GM21576 (cell line): ENCODE results near the gene PDE1A.
"Not testable (repeated sequence)": the region's sequence is repeated elsewhere in the genome, so short reads cannot be mapped to it uniquely, and the experiment has no call there.

ENCODE experiments used
- ATAC-seq: cut with Tn5 transposase; IDR thresholded peaks from one replicate; pipeline ENCODE4 v1.9.1; 2021; ENCODE audit warnings: mild to moderate bottlenecking, moderate library complexity; ENCODE audit not compliant: unreplicated experiment

The PDE1A gene

GRCh38 chr2:182410120-182410519 lies 16.7 kb downstream of the PDE1A start:
- no peak for ATAC-seq

- ATAC-seq, result no peak
These were observed 20.6 kb downstream of the PDE1A start for GRCh38 chr2:182406221-182406620.

GRCh38 chr2:182404975-182405561 lies 21.8 kb downstream of the PDE1A start:
- no peak for ATAC-seq

- no peak for ATAC-seq
These were observed 22.7 kb downstream of the PDE1A start for GRCh38 chr2:182404092-182404491.

- ATAC-seq, result no peak
These were observed 33.5 kb downstream of the PDE1A start for GRCh38 chr2:182393270-182393760.

GRCh38 chr2:182391443-182391842 lies 35.4 kb downstream of the PDE1A start:
- ATAC-seq, result no peak

- ATAC-seq, result not testable (repeated sequence)
These were observed 40.5 kb downstream of the PDE1A start for GRCh38 chr2:182386267-182386880.

GRCh38 chr2:182384860-182385259 lies 42.0 kb downstream of the PDE1A start:
- no peak for ATAC-seq

GRCh38 chr2:182381225-182381624 lies 45.6 kb downstream of the PDE1A start:
- ATAC-seq, result no peak

- no peak for ATAC-seq
These were observed 47.6 kb downstream of the PDE1A start for GRCh38 chr2:182379241-182379640.

- ATAC-seq, result no peak
These were observed 48.1 kb downstream of the PDE1A start for GRCh38 chr2:182378759-182379158.

- ATAC-seq, result no peak
These were observed 49.4 kb downstream of the PDE1A start for GRCh38 chr2:182377467-182377866.

GRCh38 chr2:182375862-182376261 lies 51.0 kb downstream of the PDE1A start:
- no peak for ATAC-seq

- no peak for ATAC-seq
These were observed 54.2 kb downstream of the PDE1A start for GRCh38 chr2:182372661-182373060.

- no peak for ATAC-seq
These were observed 57.8 kb downstream of the PDE1A start for GRCh38 chr2:182368996-182369395.

- no peak for ATAC-seq
These were observed 58.4 kb downstream of the PDE1A start for GRCh38 chr2:182368446-182368845.

GRCh38 chr2:182367401-182367800 lies 59.4 kb downstream of the PDE1A start:
- no peak for ATAC-seq

- no peak for ATAC-seq
These were observed 60.2 kb downstream of the PDE1A start for GRCh38 chr2:182366628-182367027.

- ATAC-seq, result no peak
These were observed 61.0 kb downstream of the PDE1A start for GRCh38 chr2:182365855-182366254.

- no peak for ATAC-seq
These were observed 65.4 kb downstream of the PDE1A start for GRCh38 chr2:182361477-182361876.

GRCh38 chr2:182360663-182361260 lies 66.1 kb downstream of the PDE1A start:
- no peak for ATAC-seq

- ATAC-seq, result no peak
These were observed 66.7 kb downstream of the PDE1A start for GRCh38 chr2:182359990-182360662.
